Measurements from ENCODE around the gene PXDN.
"Not testable (repeated sequence)": the region's sequence is repeated elsewhere in the genome, so short reads cannot be mapped to it uniquely, and the experiment has no call there.

PXDN gene

DNA sequence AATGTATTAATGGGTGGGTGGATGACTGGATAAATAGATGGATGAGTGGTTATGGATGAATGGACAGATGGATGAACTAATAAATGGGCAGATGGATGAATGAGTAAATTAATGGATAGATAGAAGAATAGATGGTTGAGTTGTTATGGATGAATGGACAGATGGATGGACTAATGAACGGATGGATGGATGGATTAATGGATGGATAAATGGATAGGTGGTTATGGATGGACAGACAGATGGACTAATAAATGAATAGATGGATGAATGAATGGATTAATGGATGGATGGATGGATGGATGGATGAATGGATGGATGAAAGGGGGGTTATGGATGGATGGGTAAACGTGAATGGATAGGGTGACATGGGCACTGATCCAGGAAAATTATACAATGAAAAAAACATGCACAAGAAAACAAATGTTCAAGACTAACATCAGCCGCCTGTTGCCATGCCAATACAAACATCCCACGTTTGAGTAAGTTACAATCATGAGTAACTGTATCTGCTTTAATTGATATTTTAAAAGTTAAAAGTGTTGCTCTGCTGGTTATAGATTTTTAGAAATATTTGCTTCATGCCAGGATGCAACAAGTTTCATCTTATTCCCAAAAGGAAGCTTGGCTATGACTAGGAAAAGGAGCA, 20.8 kb downstream of the PXDN start:
- no peak for DNase-seq (ENCODE audit: low spot score)

DNA sequence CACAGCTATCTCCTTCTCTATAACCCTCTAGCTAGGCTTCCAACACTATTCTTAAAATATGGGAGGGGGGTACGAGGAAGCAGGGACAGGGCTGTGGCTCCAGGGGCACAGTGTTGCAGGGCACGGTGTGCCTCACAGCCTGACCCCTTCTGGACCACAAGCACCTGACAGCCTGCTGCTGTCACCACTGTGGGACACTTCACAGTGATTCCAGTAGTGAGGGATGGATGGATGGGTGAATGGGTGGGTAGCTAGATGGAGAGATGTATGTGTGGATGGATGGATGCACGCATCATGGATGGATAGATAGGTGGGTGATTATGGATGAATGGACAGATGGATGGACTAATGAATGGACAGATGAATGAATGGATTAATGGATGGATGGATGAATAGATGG, 21.6 kb downstream of the PXDN start:
- no peak for DNase-seq (ENCODE audit: low spot score)

DNA sequence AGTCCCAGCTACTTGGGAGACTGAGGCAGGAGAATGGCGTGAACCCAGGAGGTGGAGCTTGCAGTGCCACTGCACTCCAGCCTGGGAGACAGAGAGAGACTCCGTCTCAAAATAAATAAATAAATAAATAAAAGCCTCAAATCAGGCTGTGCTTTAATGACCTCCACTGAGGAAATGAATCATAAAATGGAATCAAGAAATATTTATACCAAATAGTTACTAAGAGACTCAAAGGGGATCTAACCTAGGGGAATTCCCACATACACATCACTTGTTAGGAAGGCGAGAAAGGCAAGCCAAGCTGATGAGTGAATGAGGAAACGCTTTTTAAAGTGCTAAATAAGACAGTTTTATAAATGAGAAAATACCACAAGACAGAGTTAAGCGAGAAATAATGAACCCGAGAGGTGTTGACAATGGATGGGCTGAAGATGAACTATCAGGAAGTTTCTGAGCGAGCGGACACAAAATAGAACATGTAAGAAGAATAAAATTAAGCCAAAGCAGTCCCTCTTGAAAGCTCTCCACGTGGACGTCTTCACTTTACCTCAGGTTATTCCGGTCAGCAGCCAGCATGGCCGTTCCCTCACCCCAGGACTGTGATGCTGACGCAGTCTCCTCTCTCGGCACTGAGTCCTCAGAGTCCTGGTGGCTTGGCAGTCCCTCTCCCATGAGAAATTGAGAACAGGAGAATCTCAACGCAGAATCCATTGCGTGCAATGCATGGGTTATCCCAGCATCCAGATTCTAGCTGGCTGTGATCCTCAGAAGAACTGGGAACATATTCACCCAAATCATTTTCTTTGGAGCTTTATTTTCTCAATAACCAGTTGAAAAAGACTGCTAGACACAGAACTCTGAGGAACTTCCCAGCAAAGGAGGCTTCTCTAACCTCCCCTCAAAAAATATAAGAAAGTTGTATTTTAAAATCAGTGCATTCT, 22.3 kb downstream of the PXDN start:
- DNase-seq (ENCODE audit: low spot score): no peak

- DNase-seq (ENCODE audit: low spot score): no peak
Observed at GRCh38 chr2:1718339-1719220, 25.7 kb downstream of the PXDN start.

DNA sequence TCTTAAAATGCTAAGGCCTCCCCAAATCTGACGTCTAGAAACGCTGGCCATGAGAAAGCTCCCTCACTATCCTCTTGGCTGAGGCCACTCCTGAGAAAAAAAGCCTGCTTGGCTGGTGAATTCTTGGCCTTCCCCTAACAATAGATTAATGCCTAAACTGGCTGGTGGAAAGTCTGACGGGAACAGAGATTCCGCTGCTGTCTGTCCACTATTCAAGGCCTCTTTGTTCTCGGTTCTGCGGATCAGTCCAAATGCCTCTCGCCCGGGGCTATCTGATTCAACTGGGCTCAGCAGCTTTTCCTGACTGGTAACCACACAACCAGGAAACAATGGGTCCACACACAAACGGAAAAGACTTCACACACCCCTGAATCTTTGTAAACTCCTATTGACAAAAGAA, 27.2 kb downstream of the PXDN start:
- DNase-seq (ENCODE audit: low spot score): no peak

DNA sequence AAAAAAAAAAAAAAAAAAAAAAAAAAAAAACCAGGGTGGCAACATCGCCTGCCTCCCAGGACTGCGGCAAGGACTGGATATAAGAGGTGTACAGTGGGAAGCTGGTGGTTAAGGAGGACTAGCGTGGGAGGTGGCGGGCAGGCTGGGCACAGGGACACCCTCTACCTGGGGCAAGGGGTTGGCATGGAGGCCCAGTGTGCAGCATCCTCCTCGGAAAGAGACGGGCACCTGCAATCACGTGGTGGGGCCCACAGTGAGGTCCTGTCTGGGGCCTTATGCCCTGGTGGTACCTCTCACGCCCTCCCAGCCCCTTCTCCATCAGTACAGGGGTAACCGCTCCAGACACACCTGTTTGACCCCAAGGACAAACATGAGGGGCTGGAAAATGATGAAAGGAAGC, 27.9 kb downstream of the PXDN start:
- DNase-seq (ENCODE audit: low spot score): no peak

- DNase-seq (ENCODE audit: low spot score): not testable (repeated sequence)
Observed at GRCh38 chr2:1716014-1716305, 28.4 kb downstream of the PXDN start.

- DNase-seq (ENCODE audit: low spot score): no peak
Observed at GRCh38 chr2:1715184-1716013, 28.9 kb downstream of the PXDN start.

- no peak for DNase-seq (ENCODE audit: low spot score)
Observed at GRCh38 chr2:1714291-1715064, 29.8 kb downstream of the PXDN start.

- DNase-seq (ENCODE audit: low spot score): no peak
Observed at GRCh38 chr2:1713839-1714236, 30.5 kb downstream of the PXDN start.

DNA sequence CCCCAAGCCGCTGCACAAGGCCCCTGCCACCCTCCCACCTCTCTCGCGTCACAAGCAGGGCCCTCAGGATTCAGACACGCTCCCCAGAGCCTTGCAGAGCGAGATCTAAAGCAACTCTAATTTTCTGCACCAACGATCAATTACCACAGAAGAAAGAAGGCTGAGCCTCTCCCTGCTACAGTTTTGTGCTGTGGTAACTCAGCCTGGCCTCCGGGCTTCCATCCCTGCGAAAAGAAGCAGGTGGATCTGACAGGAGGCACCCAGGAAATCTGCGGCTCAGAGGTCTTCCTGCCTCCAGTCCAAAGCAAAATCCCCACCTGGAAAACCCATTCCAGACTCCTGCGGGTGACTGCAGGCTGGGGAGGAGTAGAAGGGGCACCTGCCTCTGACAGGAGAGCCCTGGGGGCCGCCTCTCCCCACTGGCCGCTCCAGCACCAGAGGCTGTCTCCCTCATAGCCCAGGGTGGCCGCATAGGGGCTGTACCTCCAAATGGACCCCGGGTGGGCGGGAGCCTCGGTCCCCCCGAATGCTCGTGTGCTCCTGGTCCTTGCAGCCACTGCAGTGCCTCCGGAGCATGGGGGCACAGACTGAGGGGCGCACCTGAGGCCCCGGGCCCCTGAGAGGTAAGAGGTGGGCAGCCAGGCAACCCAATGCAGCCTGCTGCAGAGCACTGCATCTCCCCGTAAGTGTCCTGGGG, 31.0 kb downstream of the PXDN start:
- DNase-seq (ENCODE audit: low spot score): no peak

- DNase-seq (ENCODE audit: low spot score): no peak
Observed at GRCh38 chr2:1709946-1710560, 34.3 kb downstream of the PXDN start.

GRCh38 chr2:1709335-1709605, 35.0 kb downstream of the PXDN start:
- DNase-seq (ENCODE audit: low spot score): no peak

- DNase-seq (ENCODE audit: low spot score): no peak
Observed at GRCh38 chr2:1708476-1709334, 35.6 kb downstream of the PXDN start.

- DNase-seq (ENCODE audit: low spot score): no peak
Observed at GRCh38 chr2:1707771-1708418, 36.4 kb downstream of the PXDN start.

GRCh38 chr2:1706089-1706841, 38.0 kb downstream of the PXDN start:
- not testable (repeated sequence) for DNase-seq (ENCODE audit: low spot score)

- no peak for DNase-seq (ENCODE audit: low spot score)
Observed at GRCh38 chr2:1705557-1706076, 38.7 kb downstream of the PXDN start.

All from NAMALWA (cell line).